Stromal cell of bone marrow (primary cell): Measurements from ENCODE around the gene CNIH1.
"Not testable (repeated sequence)": the region's sequence is repeated elsewhere in the genome, so short reads cannot be mapped to it uniquely, and the experiment has no call there.

Source experiments
- DNase-seq: peaks from one replicate; pipeline ENCODE4 v3.0.0-alpha.2; 2012; ENCODE audit warnings: low read depth

Gene CNIH1

DNA sequence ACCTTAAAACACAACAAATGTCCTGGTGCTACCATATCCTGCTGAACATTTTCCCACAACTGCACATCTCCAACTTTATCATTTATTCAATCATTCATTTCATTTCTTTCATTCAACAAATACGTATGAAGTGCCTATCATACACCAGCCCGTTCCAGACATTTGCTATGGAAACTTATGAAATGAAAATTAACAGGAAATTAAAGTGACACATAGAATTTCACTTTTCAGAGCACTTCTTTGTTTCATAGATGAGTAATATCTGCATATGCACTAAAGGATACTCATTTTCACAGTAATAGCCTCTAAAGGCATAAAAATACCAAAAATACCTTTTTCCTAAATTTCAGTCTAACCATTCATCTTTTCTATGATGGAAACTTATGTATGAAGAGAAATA lies 12.6 kb downstream of the CNIH1 start:
- no peak for DNase-seq

DNA sequence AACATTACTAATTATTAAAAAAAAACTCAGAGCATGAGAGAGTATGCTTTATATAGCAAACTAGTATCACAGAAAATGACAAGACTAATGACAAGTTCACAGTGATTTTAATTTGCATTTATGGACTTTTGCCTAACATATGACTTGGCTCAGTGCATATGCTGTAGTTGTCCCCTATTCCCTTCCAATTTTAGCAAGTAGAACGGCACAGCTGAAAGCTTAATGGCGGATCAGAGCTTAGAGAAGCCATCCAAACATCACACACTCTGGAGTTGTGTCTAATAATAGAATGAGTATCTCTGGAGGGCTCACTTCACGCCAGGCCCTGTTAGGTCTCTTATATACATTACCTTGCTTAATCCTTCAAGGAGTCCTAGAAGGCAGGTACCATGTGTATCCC lies 13.3 kb downstream of the CNIH1 start:
- no peak for DNase-seq

DNA sequence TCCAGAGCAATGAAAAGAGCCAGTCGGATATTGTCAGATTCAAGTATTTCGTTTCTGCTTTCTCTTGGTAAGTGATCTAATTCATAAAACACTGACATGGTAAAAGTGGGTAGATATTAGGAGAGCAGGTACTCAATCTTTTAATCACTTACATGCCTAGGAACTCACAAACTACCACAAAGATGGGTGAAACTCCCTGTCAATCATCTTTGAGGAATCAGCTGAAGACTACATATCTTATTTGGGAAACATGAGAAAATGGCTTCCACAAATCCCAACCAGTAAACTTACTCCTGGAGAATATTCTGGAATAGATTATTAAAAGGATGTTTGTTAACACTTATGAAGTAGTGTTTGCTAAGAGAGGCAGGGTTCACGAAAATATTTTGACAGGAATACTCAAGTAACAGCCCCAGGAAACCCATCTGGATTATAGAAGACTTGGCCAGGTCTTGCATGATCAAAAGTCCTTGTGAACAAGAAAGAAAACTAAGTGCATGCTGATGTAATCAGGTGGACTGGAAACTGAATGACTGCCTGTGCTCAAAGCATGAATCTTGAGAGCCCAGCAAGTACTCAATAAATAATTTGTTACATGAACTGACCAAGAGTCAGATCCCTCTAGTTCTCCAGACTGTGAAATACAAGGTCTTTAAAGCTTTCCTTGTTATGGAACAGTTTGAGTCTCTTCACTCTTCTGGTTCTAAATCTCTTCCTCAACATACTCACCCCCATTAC lies 15.5 kb downstream of the CNIH1 start:
- DNase-seq = no peak

DNA sequence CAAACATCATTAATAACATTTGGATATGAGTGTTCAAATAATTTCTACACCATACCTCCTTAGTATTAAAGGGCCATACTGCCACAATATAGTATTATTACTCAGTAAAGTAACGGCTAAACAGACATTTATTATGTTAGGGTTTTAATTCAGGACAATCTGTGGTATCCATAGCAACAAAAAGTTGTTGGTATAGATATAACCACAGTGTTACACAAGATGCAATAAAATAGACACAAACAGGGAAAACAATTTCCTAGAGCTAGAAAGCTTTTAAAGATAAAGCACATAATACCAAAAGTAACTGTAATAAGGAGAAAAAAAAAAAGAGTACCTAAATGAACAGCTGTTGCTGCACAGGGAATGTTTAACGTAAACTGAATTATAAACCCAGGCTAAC lies 16.1 kb downstream of the CNIH1 start:
- no peak for DNase-seq

DNA sequence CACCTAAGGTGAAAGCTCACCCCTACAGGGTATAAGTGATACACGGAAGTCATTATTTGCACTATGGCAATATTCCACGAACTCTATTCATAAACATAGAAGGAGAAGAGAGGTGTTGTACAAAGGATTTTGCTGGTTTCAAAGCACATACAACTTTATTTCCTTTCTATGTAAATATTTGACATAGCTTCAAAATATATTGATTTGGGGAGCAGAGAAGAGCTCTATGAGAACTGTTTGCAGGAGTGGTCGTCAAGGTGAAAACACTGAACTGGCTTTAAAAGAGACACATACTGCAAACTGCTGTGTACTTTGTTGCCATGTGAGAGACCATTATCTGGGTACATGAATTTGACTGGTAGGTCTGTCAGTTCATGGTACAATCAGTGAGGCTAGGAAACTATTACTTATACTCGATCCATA lies 16.7 kb downstream of the CNIH1 start:
- no peak for DNase-seq

DNA sequence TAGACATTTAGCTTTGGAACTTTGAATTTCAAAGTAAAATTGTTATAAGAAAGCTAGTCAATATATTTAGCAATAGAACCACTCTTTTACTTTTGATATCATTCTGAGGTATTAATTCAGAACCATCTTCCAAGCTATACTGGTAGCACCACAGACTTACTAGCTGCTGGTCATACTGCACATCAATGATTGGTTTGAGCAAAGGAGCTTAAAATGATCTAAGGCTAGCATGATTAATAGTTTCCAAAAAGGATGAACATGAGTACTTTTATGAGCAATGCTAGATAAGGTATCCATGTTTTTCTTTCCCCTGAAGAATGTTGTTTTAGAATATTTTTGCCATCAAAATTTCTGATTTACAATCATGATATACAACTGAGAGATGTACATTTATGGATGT lies 17.2 kb downstream of the CNIH1 start:
- DNase-seq = no peak

DNA sequence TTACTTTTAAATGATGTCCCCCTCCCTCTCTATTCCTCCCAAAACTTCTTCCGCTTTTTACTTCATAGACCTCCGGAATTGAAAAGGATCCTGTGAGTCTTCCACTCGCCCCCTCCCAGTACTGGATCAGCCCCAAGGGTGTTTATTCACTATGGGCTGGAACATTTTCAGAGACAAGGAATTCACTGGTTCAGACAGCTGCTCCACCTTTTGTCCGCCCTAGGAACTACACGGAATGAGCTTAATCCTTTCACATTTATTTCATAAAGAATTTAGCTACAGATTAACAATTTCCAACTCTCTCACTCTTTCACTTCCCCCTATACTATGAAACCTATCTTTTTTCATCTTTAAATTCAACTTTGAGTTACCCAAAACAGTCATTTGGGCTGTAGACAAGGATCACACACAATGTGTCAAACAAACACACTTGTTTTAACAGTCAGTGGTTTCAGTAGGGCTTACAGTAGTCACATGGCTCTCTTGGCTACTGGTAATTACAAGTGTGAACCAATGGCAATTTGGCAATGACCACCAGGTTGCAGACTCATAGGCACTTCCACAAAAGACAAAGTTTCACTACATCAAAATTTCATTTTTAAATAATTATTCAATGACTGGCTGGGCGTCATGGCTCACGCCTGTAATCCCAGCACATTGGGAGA lies 20.6 kb downstream of the CNIH1 start:
- peak; percentile 49 for DNase-seq

DNA sequence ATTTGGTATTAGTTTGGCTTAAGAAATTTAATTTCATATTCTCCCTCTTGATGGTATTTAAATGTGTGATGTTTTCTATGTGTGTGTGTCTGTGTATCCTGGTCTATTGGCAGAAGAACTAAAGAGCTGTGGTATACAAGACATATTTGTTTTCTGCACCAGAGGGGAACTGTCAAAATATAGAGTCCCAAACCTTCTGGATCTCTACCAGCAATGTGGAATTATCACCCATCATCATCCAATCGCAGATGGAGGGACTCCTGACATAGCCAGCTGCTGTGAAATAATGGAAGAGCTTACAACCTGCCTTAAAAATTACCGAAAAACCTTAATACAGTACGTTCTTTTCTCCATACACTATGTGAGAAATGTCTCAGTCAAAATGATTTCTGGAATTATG lies 29.8 kb downstream of the CNIH1 start:
- no peak for DNase-seq

DNA sequence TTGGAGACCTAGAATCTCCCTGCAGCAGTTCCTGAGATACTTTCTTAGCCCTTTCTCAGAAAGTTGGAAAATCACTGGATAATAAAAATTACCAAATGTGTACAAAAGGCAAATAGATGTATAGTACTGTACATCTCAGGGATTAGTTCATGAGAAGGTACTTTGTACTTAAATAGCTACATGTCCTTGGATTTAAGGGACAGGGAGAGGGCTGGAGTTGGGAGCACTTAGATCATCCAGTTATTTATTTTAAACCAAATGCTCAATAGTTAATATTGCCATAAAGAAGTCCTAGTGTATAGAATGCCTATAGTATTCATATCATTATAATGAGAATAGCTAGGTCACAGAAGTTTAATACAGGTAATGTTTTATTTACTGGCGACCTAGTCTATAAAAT lies 31.0 kb downstream of the CNIH1 start:
- DNase-seq = no peak

DNA sequence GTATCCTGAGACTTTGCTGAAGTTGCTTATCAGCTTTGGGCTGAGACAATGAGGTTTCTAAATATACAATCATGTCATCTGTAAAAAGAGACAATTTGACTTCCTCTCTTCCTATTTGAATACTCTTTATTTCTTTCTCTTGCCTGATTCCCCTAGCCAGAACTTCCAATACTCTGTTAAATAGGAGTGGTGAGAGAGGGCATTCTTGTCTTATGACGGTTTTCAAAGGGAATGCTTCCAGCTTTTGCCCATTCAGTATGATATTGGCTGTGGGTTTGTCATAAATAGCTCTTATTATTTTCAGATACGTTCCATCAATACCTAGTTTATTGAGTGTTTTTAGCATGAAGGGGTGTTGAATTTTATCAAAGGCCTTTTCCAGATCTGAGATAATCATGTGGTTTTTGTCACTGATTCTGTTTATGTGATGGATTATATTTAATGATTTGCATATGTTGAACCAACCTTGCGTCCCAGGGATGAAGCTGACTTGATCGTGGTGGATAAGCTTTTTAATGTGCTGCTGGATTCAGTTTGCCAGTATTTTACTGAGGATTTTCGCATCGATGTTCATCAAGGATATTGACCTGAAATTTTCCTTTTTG lies 37.7 kb downstream of the CNIH1 start:
- not testable (repeated sequence) for DNase-seq

DNA sequence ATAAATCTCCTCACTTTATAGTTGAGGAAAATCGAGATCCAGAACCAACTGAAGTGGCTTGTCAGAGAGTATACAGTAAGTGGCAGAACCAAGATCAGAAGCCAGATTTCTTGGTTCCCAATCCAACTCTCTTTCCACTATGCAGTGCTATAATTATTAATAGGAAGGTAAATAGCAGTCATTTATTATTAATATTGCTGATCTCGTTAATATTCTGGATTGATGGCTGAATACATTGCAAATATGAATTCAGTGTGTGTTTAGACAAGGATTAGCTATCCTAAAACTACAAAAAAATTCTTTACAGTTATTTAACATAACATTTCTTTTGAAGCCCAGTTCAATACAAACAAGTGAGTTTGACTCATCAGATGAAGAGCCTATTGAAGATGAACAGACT lies 41.6 kb downstream of the CNIH1 start:
- no peak for DNase-seq

DNA sequence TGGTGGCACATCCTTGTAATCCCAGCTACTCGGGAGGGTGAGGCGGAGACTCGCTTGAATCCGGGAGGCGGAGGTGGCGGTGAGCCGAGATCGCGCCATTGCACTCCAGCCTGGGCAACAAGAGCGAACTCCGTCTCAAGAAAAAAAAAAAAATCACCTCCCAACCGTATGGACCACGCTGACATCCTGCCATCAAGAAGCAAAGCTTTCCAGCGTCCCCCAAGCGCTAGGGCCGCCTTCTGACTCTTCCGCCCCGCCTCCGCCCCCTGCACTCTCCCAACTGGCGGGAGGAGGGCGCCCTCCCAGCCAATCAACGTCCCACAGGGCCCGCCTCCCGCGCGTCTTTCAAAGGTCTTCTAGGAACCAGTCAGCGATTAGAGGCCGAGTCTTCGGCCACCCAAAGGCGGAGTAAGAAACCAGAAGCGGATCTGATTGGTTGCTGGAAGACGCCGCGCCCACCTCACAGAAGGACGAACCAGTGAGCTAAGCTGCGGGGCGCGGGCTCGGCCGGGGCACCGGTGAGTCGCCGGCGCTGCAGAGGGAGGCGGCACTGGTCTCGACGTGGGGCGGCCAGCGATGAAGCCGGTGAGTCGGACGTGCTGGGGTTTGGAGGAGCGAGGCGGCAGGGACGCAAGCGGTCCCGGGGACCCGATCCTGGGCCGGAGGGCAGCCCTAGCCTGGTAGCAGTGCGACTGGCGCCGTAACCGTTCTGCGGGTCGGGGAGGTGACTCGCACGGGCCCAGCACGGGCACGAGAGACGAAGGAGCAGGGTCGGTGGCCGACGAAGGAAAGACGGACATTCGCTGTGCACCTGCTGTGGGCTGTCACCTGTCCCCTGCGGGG lies 44.5 kb downstream of the CNIH1 start, which contains the start of gene CDKN3:
Gene CDKN3 (plus strand): TSS at position 515 of the 843 bp plus-strand sequence. CDS start 62 bp downstream, at position 577.
- DNase-seq = peak; percentile 99

DNA sequence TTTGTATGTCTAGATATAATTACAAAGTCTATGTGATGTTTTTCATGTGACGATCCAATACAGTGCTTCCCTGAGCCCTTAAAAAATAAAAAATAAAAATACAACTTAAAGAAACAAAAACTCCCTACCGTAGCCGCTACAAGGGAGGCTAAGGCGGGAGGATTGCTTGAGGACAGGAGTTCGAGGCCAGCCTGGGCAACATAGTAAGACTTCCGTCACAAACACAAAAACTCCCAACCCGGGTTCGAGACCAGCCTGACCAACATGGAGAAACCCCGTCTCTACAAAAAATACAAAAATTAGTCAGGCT lies 45.0 kb downstream of the CNIH1 start:
- DNase-seq = no peak

DNA sequence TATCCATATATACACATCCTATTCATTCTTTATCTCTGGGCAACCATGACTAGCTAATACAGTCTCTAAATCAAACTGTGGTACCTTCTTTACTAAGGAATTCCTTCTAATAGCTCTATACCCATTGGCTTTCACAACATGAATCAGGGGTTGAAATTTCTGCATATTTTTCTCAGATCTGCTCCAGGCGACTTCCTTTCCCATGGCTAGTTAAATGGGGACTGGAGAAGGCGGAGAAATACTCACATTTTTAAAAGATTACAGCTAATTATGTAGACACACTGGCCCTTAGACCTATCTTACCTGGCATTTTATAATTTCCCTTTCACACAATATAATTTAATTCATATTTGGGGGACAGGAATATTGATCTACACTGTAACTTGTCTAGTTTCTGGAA lies 45.5 kb downstream of the CNIH1 start:
- DNase-seq = no peak

DNA sequence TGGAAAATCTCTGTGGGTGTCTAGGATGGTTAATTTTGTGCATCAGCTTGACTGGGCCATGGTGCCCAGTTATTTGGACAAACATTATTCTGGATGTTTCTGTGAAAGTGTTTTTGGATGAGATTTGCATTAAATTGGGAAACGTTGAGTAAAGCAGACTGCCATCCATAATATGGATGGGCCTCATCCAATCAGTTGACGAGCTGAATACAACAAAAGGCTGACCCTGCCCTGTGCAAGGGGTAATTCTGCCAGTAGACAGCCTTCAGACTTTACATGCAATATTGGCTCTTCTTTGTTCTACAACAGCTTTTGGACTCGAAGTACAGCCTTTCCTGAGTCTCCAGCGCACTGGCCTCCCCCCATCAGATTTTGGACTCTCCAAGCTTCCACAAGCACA lies 45.9 kb downstream of the CNIH1 start:
- DNase-seq = no peak

DNA sequence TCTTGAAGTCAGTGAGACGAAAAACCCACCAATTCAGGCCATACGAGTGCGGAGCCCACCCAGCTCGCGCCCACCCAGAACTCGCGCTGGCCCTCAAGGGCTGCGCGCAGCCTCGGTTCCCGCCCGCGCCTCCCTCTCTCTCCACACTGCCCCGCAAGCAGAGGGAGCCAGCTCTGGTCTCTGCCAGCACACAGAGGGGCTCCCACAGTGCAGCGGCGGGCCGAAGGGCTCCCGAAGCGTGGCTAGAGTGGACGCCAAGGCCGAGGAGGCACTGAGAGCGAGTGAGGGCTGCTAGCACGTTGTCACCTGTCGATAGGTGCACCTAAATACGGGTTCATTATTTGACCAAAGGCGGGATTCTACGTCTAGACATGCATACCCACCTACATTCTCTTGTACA lies 46.6 kb downstream of the CNIH1 start:
- DNase-seq = no peak

DNA sequence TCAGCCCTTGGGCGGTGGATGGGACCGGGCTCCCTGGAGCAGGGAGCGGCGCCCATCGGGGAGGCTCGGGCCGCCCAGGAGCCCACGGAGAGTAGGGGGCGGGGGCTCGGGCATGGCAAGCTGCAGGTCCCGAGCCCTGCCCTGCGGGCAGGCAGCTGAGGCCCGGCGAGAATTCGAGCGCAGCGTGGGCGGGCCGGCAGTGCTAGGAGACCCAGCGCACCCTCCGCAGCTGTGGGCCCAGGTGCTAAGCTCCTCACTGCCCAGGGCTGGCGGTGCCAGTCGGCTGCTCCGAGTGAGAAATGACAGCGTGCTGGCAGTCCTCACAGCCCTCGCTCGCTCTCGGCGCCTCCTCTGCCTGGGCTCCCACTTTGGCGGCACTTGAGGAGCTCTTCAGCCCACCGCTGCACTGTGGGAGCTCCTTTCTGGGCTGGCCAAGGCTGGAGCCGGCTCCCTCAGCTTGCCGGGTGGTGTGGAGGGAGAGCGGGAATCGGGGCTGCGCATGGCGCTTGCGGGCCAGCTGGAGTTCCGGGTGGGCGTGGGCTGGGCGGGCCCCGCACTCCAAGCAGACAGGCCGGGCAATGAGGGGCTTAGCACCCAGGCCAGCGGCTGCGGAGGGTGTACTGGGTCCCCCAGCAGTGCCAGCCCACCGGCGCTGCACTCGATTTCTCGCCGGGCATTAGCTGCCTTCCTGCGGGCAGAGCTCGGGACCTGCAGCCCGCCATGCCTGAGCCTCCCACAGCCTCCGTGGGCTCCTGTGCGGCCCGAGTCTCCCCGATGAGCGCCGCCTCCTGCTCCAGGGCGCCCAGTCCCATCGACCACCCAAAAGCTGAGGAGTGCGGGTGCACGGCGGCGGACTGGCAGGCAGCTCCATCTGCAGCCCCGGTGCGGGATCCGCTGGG lies 47.9 kb downstream of the CNIH1 start:
- DNase-seq = not testable (repeated sequence)

DNA sequence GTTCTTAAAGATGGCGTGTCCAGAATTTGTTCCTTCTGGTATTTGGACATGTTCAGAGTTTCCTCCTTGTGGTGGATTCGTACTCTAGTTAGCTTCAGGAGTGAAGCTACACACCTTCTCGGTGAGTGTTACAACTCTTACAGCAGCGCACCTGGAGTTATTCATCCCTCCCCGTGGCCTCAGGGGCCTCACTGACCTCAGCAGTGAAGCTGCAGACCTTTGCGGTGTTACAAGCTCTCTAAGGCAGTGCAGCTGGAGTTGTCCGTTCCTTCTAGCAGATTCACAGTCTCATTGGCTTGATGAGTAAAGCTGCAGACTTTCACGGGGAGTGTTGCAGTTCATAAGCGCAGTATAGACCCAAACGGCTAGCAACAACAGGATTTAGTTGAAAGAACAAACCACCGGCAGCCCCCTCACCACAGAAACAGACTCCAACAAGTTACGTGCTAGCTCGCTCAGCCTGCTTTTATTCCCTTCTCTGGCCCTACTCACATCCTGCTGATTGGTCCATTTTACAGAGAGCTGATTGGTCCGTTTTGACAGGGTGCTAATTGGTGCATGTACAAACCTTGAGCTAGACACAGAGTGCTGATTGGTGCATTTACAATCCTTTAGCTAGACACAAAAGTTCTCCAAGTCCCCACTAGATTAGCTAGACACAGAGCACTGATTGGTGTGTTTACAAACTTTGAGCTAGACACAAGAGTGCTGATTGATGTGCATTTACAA lies 48.9 kb downstream of the CNIH1 start:
- no peak for DNase-seq

DNA sequence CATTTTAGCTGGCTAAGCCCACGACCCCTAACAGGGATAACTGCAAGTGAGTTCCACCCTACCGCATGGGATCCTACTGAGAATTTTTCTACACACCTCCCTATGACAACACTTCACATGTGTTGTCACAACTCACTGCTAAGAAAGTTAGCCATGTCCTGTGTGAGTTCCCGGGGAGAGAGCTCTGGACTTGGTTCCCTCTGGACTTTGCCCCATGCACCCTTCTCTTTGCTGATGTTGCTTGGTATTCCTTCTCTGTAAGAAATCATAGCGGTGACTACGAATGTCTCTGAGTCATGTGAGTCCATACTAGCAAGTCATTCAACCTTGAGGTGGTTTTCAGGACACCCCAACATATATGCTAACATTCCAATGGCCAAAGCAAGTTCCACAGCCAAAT lies 53.8 kb downstream of the CNIH1 start:
- DNase-seq = no peak

DNA sequence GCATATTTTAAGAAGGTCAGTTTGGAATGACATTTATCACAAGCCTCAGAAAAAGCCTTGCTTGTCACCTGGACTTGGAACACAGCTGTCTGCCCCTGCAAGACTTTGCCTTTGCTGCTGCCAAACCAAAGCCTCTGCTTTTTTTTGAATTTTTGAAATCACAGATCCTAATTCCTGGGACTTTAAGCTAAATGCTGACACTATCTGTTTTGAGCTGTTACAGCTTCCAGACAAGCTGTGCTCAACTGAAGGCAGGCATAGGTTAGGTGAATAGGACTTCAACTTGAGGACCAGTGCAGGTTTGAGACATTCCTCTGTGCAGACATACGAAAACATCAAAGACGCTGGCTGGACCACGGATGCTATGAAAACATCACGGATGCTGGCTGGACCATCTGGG lies 55.6 kb downstream of the CNIH1 start:
- DNase-seq = no peak

DNA sequence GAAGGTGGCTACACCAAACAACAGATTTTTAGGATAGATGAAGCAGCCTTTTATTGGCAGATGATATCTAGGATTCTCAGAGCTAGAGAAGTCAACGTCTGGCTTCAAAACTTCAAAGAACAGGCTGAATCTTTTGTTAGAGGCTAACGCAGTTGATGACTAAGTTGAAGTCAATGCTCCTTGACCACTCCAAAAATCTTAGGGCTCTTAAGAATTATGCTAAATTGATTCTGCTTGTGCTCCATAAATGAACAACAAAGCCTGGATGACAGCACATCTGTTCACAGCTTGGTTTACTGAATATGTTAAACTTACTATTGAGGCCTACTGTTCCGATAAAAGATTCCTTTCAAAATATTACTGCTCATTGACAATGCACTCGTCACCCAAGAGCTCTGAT lies 57.3 kb downstream of the CNIH1 start:
- DNase-seq = no peak
